GM13976 (cell line): ENCODE results near the gene USHBP1.

Source experiments
- DNase-seq: peaks from one replicate; pipeline ENCODE4 v3.0.0; 2012; ENCODE audit warnings: low spot score
- CTCF ChIP-seq: IDR thresholded peaks from 2 replicates; pipeline ENCODE4 v1.5.1; 2012; ENCODE audit warnings: borderline replicate concordance, mild to moderate bottlenecking; ENCODE audit not compliant: insufficient read depth; ENCODE audit errors: extremely low read depth, missing control alignments, control extremely low read depth
- in situ Hi-C: fragments of 300-500 bp; cut with MboI; formaldehyde crosslinking; loops from one replicate; pipeline ENCODE4 v1.12.0; 2022; ENCODE audit warnings: low sequenced_read_pairs, mixed read lengths, inconsistent platforms; ENCODE audit not compliant: unreplicated experiment

The USHBP1 gene

GRCh38 chr19:17210296-17210695, 54.2 kb downstream of the USHBP1 start:
- in situ Hi-C loops: no loop called here
- no peak for DNase-seq
- TF ChIP-seq CTCF: no peak

- in situ Hi-C loops: no loop called here
- TF ChIP-seq CTCF: no peak
- peak; percentile 83 for DNase-seq
Measured at GRCh38 chr19:17209126-17210036, 55.2 kb downstream of the USHBP1 start.

- in situ Hi-C loops: no loop called here
- DNase-seq: no peak
- TF ChIP-seq CTCF: no peak
Measured at GRCh38 chr19:17206736-17207581, 57.6 kb downstream of the USHBP1 start.

- peak; percentile 66 for DNase-seq
- in situ Hi-C loops: no loop called here
Measured at GRCh38 chr19:17205237-17206140, 59.1 kb downstream of the USHBP1 start.

GRCh38 chr19:17202713-17203112, 61.8 kb downstream of the USHBP1 start:
- no peak for DNase-seq
- no peak for TF ChIP-seq CTCF
- in situ Hi-C loops: no loop called here

More at GRCh38 chr19:17205237-17206140, 59.1 kb downstream of the USHBP1 start:
- peak; percentile 53 for TF ChIP-seq CTCF

GRCh38 chr19:17202249-17202648, 62.3 kb downstream of the USHBP1 start:
- in situ Hi-C loops: no loop called here
- no peak for TF ChIP-seq CTCF
- no peak for DNase-seq
